SKM-1 (cell line): ENCODE data around the gene NWD2.
"Not testable (repeated sequence)": the region's sequence is repeated elsewhere in the genome, so short reads cannot be mapped to it uniquely, and the experiment has no call there.

Experiments used
- DNase-seq: peaks from one replicate; lab custom pipeline; 2025; ENCODE audit not compliant: unreplicated experiment; lab: John Stamatoyannopoulos, UW

The NWD2 gene

GRCh38 chr4:37489697-37490096, 245.2 kb downstream of the NWD2 start:
- DNase-seq: no peak

- DNase-seq: no peak
These were observed 246.1 kb downstream of the NWD2 start for GRCh38 chr4:37490391-37491347.

- DNase-seq: not testable (repeated sequence)
These were observed 250.8 kb downstream of the NWD2 start for GRCh38 chr4:37495353-37495752.
